ENCODE results near the gene SUSD1. TPM values are rescaled to one million over a fixed set of nuclear protein-coding genes. Genes with fewer than 3 reads are reported as not detected.

The SUSD1 gene
- total RNA-seq, 1 donor from 2014 or later = 15.7 TPM

GRCh38 chr9:112120439-112120925 lies 54.6 kb downstream of the SUSD1 start:
- no peaks in the 10 kb centered on the region for H3K27me3 Mint-ChIP-seq
- no peak for ATAC-seq (ENCODE audit: low read depth)

DNA sequence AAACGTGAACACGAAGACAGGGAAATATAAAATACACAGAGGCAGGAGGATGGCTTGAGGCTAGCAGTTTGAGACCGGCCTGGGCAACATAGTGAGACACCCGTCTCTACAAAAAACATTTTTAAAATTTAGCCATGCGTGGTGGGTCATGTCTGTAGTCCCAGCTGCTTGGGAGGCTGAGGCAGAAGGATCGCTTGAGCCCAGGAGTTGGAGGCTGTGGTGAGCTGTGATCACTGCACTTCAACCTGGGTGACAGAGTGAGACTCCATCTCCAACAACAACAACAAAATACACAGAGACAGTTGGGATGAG lies 55.1 kb downstream of the SUSD1 start:
- CTCF ChIA-PET = no interaction called here
- TF ChIP-seq, protein P1, sequence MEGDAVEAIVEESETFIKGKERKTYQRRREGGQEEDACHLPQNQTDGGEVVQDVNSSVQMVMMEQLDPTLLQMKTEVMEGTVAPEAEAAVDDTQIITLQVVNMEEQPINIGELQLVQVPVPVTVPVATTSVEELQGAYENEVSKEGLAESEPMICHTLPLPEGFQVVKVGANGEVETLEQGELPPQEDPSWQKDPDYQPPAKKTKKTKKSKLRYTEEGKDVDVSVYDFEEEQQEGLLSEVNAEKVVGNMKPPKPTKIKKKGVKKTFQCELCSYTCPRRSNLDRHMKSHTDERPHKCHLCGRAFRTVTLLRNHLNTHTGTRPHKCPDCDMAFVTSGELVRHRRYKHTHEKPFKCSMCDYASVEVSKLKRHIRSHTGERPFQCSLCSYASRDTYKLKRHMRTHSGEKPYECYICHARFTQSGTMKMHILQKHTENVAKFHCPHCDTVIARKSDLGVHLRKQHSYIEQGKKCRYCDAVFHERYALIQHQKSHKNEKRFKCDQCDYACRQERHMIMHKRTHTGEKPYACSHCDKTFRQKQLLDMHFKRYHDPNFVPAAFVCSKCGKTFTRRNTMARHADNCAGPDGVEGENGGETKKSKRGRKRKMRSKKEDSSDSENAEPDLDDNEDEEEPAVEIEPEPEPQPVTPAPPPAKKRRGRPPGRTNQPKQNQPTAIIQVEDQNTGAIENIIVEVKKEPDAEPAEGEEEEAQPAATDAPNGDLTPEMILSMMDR (IDR thresholded peaks at IDR 0.05) = no peak
- ATAC-seq (ENCODE audit: low read depth) = no peak

More at GRCh38 chr9:112120439-112120925, 54.6 kb downstream of the SUSD1 start:
- ChIA-PET POLR2A (no interaction called here), CTCF (no interaction called here)
- H3K4me3 Mint-ChIP-seq = no peak overlapping the region
- TF ChIP-seq, protein P1 (IDR thresholded peaks at IDR 0.05) = no peak
- peaks cover 26% of the 10 kb centered on the region for H3K36me3 Mint-ChIP-seq (ENCODE audit: low read depth)
- H3K27ac Mint-ChIP-seq = no peak overlapping the region
- peaks cover 7% of the 10 kb centered on the region for H3K4me1 Mint-ChIP-seq
- no peak for DNase-seq
- intact Hi-C loops (cut with micrococcal nuclease) = no loop called here
- no peaks in the 10 kb centered on the region for H3K9me3 Mint-ChIP-seq

GRCh38 chr9:112119225-112120029 lies 55.7 kb downstream of the SUSD1 start:
- ChIA-PET POLR2A (no interaction called here), CTCF (interaction anchor here (0.6 kb wide), 1 partner anchor 140 kb away, joined by 3 read pairs; no protein-coding TSS in a partner anchor)
- Mint-ChIP-seq H3K4me1 (peaks cover 7% of the 10 kb centered on the region), H3K4me3 (no peak overlapping the region), H3K27ac (no peak overlapping the region), H3K9me3 (no peaks in the 10 kb centered on the region), H3K36me3 (ENCODE audit: low read depth) (peaks cover 26% of the 10 kb centered on the region), H3K27me3 (no peaks in the 10 kb centered on the region)
- ATAC-seq (ENCODE audit: low read depth) (no peak), DNase-seq (no peak)
- TF ChIP-seq, protein P1 (IDR thresholded peaks at IDR 0.05) = no peak
- intact Hi-C loops (cut with micrococcal nuclease) = no loop called here

More for the DNA sequence above, 55.1 kb downstream of the SUSD1 start:
- intact Hi-C loops (cut with micrococcal nuclease) = no loop called here
- Mint-ChIP-seq H3K4me3 (no peak overlapping the region), H3K36me3 (ENCODE audit: low read depth) (peaks cover 26% of the 10 kb centered on the region), H3K4me1 (peaks cover 7% of the 10 kb centered on the region), H3K27me3 (no peaks in the 10 kb centered on the region), H3K9me3 (no peaks in the 10 kb centered on the region), H3K27ac (no peak overlapping the region)
- no peak for DNase-seq
- POLR2A ChIA-PET = no interaction called here

DNA sequence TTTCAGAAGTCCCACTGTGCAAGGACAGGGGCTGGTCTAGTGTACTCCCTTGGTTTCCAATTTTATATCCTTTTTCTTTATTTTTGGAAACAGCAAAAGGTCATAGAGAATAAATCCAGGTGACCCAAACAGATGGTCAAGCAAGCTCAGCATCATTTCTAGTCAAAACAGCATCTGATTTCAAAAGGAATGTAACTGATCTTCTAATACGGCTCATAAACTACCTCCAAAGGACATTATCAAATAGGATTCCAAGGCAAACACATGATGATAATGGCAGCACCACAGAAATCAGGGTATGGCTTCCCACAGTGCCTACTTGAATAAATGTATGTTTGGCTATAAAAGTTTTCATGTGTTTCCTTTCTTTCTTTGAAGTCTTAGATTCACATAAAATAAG lies 57.1 kb downstream of the SUSD1 start:
- ChIA-PET POLR2A (no interaction called here), CTCF (no interaction called here)
- TF ChIP-seq, protein P1 (IDR thresholded peaks at IDR 0.05) = no peak
- no peaks in the 10 kb centered on the region for H3K9me3 Mint-ChIP-seq
- peaks cover 16% of the 10 kb centered on the region for H3K36me3 Mint-ChIP-seq (ENCODE audit: low read depth)
- no peaks in the 10 kb centered on the region for H3K27me3 Mint-ChIP-seq
- DNase-seq (no peak), ATAC-seq (ENCODE audit: low read depth) (no peak)
- H3K4me3 Mint-ChIP-seq = no peak overlapping the region
- peaks cover 7% of the 10 kb centered on the region for H3K4me1 Mint-ChIP-seq
- intact Hi-C loops (cut with micrococcal nuclease) = no loop called here
- no peak overlapping the region for H3K27ac Mint-ChIP-seq

DNA sequence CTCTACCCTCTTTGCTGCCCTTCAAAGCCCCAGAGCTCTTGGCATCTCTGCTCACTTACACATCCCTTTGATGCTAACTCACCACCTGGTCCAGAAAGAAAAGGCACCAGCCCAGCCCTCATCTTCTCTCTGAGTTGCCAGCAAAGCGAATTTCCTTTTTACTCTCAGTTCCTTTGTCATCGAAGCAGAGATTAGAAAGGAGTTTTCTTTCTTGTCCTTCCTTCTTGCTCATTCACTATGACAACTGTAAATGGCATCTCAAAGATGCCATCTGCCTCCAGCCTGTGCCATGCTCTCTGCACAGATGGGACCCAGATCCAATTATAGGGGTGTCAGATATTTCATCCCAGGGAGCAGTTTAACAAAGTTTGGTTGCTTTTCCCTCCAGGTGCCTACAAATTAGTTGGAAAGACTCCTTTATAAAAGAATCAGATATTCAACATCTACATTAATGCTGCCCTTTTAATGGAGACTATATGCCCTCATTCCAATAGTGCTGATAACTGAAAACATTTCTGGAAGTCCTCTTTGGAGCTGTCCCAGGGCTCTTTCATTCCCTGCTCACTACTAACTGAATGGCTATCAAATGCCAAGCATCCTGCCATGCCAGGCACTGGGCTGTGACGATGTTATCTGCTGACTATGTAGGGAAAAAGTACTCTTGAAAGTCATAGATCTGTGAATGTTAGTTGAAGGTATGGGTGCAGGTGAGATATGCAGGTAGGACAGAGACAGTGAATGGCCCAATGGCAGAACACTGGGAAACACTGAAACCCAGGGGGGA lies 58.9 kb downstream of the SUSD1 start:
- DNase-seq (no peak), ATAC-seq (ENCODE audit: low read depth) (no peak)
- no peak overlapping the region for H3K4me3 Mint-ChIP-seq
- TF ChIP-seq, protein P1 (IDR thresholded peaks at IDR 0.05) = no peak
- no peaks in the 10 kb centered on the region for H3K9me3 Mint-ChIP-seq
- H3K36me3 Mint-ChIP-seq (ENCODE audit: low read depth) = peaks cover 3% of the 10 kb centered on the region
- peaks cover 25% of the 10 kb centered on the region for H3K4me1 Mint-ChIP-seq
- H3K27me3 Mint-ChIP-seq = no peaks in the 10 kb centered on the region
- intact Hi-C loops (cut with micrococcal nuclease) = no loop called here
- POLR2A ChIA-PET = no interaction called here
- H3K27ac Mint-ChIP-seq = no peak overlapping the region
- CTCF ChIA-PET = no interaction called here

All from activated B cell treated with CpG ODN at 0.5 μM for 24 hours (primary cell).